Measurements from ENCODE around the gene C1orf210. TPM values are rescaled to one million over a fixed set of nuclear protein-coding genes. Genes with fewer than 3 reads are reported as not detected.
A peak's percentile ranks its signal among the peaks of the same experiment; 100 is the strongest.

Gene C1orf210
- total RNA-seq, 1 donor from 2014 or later: 47.9 TPM

DNA sequence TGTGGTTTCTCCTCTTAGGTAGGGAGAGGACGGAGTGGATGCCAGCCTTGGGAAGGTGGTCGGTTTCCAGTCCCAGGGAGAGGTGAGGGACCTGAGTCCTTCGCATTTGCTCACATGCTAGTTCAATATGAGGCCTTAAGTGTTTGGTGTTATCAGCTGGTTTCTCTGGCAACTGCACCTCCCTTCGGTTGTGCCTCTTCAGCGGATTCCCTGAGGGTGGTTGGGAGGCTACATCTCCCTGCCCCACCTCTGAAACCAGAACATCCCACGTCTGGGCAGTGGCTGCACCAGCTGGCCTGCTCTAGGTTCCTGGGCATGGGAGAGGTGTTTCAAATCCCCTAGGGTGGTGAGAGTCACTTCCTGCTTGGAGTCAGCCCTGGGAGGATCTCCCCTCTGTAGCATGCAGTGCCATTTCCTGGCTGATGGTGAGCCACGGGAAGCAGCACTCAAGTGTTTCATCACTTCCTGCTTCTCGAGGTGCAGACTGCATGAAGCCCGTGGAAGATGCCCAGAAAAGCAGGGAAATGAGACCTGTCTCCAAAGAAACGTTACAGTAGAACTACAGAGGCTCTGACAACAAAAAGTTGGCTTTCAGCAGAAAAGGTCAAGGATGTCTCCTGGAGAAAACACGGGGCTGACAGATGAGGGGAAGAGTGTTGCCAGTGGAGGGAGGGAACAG is 11.1 kb downstream of the C1orf210 start:
- no peak for DNase-seq (ENCODE audit: low spot score)

DNA sequence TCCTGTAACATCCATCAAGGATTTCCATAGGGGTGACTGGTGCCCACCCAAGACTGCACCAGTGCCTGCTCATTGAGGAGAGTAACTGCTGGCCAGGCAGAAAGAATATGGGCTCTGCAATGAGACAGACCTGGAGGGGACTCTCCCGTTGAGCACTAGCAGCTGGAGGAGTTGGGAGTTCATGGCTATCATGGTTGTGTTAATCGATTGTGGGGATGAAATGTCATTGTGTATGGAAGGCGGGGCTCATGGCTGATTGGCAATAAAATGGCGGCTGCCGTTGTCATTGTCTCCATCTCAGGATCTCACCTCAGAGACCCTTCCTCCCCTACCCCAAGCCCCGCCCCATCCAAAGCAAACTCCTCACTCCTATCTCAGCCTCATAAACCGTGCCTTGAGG is 11.7 kb downstream of the C1orf210 start:
- DNase-seq (ENCODE audit: low spot score): no peak

DNA sequence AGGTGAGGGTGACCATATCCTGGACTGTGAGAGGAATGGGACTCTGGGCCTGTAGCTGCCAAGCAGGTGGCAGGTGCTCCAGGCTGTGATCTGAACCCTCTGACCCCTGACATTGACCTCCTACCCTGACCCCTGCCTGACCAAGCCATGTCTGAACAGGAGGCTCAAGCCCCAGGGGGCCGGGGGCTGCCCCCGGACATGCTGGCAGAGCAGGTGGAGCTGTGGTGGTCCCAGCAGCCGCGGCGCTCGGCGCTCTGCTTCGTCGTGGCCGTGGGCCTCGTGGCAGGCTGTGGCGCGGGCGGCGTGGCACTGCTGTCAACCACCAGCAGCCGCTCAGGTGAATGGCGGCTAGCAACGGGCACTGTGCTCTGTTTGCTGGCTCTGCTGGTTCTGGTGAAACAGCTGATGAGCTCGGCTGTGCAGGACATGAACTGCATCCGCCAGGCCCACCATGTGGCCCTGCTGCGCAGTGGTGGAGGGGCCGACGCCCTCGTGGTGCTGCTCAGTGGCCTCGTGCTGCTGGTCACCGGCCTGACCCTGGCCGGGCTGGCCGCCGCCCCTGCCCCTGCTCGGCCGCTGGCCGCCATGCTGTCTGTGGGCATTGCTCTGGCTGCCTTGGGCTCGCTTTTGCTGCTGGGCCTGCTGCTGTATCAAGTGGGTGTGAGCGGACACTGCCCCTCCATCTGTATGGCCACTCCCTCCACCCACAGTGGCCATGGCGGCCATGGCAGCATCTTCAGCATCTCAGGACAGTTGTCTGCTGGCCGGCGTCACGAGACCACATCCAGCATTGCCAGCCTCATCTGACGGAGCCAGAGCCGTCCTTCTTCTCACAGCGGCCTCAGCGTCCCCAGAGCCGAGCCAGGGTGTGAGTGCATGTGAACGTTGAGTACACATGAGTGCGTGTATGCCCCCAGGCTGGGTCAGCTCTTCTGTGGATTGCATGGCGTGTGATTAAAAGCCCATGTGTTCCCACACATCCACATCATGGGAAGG is 12.5 kb downstream of the C1orf210 start:
- no peak for DNase-seq (ENCODE audit: low spot score)

DNA sequence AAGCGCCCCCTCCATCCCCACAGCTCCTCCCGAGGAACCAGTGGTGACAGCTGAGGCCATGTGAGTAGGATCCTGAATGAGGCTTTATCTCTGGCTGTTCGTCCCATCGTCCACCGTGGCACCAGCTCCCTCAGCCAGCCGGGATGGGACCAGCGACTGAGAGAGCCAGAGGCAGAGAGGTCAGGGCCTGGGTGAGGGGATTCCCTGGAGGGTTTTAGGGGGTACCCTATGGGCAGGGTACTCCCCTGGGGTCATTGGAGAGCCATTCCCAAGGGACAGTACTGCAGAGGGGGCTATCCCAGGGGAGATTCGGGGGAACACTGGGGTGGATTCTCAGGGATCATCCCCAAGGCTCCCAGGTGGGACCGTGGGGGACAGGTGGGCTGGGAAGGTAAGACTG is 13.2 kb downstream of the C1orf210 start:
- no peak for DNase-seq (ENCODE audit: low spot score)

DNA sequence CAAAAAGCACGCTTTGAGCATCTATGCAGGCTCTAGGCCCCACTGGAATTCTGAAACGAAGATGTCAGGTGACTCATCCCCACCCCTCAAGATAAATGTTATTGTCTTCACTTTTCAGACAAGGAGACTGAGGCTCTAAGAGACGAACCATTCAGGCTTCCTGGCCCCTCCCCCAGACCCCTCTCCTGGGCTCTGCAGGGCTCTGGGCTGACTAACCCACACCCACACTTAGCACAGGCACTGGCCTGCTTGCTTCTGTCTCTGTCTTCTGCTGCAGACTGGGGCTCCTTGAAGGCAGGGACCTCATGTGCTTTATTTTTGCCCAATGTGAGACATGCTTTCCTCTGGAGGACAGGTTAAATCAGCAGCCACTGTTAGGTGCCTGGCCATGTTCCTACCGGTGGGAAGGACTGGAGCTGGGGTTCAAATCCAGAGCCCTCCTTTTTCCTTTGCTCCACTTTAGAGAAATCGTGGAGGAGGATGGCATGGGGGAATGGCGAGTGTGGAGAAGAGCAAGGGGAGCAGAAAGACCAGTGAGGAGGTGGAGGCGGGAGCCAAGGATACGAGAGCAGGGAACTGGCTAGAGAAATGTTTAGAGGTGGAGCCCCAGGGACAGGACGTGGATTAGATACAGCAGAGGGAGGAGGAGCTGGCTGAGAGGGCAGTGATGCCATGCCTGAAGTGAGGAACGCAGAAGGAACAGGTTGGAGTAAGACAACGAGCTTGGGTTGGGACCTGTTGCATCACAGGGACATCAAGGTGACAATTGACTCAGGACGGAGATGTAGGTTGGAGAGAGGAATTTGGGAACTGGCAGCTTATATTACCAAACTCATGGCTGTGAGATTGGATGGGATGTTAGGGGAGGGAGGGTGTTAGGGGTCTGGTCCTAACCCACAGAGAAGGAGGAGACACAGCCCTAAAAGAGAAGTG is 13.9 kb downstream of the C1orf210 start:
- no peak for DNase-seq (ENCODE audit: low spot score)

DNA sequence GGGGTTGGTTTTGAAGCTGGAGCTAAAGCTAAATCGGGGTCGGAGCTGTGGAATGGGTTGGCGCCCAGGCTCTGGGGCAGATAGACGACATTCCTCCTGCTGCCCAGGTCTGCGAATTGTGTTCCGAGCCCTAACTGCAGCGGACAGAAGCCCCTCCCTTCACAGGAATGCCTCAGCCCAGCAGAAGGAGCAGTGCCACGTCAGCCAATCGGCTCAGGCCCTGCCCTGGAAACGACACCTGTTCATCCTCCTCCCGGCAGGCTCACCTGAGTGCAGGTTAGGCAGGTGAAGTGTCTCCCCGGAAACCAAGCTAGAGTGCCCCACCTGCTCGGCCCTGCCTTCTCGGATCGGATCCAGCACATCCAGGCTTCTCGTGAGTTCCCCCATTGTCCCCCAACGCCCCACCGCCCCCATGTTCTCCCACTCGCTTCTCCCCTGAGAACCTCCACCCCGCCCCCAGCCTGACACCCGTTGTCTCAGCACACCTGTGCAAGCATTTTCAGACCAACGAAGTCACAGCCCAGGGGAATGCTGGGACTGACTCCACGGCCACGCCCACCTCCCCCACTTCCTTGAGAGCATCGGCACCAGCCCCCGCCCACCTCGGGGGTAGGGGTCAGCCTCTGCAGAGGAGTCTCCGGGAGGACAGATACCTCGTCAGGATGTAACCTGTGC is 14.8 kb downstream of the C1orf210 start:
- peak; percentile 91 for DNase-seq (ENCODE audit: low spot score)

DNA sequence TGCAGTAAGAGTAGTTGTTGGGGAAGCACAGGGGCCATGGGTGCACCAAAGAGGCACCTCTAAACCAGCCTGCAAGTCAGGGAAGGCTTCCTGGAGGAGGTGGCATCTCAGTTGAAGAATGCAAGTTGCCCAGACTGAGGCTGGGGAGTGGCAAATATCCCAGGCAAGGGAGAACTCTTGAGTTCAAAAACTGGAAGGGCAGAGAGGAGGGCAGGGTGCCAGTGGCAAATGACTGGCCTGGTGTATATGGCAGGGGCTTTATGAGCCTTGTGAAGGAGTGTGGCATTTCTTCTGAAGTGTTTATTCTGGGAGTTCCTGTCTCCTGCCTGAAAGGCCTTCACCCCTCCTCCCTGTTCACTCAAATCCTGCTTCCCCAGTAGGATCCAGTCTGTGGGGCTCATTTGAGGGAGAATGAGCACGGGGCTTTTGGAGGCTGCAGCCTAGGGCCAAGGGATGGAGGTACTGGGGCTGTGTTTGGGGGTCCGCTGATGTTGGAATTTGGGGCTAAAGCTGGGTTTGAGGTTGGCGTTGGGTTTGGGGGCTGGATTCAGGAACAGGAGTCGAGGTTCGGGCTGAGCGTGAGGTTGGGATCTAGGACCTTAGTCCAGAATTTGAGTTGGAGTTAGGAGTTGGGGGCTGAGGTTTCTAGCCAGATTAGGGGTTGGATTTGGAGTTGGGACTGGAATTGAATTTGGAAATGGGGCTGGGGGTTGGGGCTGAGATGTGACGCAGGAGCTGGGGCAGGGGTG is 15.6 kb downstream of the C1orf210 start, which contains the start of gene TMEM125:
Gene TMEM125, plus strand, starts transcription at position 357 of the 749 bp plus-strand sequence. CDS start 2,740 bp downstream, outside the sequence.
- DNase-seq (ENCODE audit: low spot score): no peak

DNA sequence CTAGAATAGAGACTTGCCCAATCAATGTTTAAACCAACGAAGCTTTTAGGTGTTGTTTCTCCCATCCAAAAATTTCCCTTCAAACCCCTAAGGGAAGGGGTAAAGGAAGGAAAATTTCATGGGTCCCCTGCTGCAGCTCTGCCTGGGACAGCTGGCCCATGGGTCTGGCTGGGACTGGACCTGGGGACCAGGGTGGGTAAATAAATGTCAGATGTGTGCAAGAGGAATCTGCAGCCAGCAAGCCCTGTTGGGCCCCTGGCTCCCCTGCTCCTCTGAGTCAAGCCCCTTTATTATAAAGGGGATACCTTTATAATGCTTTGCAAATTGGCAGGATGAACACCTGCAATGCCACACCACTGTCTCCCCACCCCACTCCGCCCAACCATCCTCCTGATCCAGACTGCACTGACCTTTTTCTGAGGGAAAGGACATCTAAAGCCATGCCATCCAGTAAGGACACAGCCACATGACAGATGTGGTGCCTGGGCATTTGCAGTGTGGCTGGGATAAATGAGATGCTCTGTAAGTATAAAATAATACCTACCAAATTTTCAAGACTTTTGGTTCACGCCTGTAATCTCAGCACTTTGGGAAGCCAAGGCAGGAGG is 17.5 kb downstream of the C1orf210 start:
- DNase-seq (ENCODE audit: low spot score): no peak

DNA sequence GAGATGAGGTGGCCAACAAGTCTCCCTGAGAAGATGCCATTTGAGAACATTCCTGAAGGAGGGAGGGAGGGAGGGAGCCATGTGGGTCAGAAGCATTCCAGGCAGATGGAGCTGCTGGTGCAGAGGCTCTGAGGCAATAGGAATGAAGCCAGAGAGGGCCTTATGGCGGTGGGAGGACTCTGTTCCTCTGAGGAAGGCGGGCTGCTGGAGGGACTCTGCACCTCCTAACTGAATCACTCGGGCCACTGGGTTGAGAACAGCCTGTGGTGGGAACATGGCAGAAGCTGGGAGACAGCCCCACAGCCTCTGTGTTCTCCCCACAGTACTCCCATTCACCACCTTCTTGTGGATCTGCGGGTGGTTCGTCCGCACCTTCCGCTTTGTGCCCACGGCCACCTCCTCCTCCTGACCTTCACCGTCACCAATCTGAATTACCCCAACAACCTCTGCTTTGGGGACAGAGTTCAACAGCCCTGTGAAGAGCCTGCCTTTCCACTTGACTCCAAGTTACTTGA is 18.0 kb downstream of the C1orf210 start:
- no peak for DNase-seq (ENCODE audit: low spot score)

DNA sequence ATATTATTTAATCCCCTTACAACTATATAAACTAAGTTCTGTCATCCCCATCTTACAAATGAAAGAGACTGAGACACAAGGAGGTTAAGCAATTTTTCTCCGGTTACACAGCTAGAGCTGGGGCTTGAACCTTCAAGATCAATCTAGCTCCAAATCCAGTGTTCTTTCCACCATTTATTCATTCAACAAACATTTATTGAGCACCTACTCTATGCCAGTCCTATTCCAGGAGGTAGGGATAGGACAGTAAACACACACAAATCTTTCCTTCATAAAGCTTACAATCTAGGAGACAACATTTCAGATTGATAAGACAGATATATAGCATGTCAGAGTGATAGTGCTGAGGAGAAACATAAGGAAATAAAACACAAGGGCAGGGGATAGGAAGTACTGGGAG is 18.5 kb downstream of the C1orf210 start:
- DNase-seq (ENCODE audit: low spot score): no peak

DNA sequence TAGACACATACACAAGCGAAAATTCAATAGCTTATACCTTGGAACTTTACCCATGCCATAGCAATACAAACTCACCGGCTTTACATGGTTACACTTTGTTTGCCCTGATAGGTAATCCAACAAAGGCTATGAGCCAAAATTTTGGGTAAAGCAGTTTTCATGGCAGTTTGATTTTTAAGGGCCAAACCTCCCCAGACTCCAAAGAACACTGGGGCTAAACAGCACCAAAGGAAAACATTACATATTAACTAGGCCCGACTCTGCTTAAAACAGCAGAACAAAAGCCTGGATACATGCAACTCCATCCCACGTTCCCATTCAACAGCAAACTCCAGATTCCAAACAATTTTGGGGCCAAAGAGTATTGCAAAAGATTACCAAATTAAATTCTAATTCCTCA is 19.9 kb downstream of the C1orf210 start:
- no peak for DNase-seq (ENCODE audit: low spot score)

DNA sequence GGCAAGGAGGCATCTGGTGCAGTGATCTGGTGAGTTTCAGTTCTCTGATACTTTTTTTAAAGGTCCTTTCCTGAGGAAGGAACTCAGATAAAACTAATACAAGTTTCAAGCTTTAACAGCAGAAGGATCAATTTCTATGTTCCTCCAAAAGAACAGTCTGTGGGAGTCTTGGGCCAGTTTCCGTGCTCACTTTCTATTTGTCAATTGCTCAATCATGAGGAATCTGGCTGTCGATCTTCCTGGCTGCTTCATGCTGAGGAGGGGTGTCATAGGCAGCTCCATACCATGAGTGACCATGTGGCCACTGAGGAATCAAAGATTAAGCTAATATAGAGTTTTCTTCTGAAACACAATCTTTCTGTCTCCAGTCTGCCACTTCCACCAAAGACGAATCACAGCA is 27.0 kb downstream of the C1orf210 start:
- DNase-seq (ENCODE audit: low spot score): no peak

DNA sequence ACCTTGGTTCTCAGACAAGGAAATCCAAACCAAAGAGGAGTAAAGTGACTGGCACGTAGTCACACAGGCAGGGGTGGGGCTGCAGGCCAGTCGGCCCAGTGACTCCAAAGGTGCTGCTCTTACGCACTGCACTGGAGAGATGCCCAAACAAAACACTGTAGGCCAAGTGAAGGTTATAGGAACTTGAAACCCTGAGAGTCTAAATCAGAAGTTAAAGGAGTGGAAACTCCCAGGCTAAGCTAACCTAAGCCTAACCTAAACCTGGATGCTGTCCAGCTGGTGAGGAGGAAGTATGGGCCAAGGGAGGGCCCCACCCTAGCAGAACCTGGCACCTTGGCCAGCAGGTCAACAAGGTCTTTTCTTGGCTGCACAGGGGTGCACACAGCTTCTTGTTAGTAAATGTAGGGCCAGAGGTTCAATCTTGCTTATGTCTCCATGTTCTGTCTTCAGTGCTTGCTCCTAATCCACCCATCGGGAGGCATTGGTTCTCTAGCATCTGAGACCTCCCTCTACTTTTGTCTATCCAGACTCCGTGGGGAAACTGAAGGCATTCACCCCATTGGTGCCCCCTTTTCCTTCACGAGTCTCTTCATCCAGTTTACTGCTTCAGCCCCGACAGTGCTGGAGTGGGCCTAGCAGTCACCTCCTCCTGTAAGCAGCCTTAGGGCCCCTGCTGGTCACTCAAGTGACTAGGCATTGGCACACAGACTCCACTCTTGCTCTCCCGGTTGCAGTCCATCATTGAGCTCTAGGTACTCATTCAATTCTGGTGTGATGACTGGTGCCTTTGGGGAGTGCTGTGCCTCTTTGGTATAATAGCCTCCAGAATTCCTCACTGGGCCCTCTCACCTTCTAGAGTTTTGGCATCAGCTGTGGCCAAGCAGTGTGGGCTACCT is 28.5 kb downstream of the C1orf210 start:
- DNase-seq (ENCODE audit: low spot score): peak; percentile 87

DNA sequence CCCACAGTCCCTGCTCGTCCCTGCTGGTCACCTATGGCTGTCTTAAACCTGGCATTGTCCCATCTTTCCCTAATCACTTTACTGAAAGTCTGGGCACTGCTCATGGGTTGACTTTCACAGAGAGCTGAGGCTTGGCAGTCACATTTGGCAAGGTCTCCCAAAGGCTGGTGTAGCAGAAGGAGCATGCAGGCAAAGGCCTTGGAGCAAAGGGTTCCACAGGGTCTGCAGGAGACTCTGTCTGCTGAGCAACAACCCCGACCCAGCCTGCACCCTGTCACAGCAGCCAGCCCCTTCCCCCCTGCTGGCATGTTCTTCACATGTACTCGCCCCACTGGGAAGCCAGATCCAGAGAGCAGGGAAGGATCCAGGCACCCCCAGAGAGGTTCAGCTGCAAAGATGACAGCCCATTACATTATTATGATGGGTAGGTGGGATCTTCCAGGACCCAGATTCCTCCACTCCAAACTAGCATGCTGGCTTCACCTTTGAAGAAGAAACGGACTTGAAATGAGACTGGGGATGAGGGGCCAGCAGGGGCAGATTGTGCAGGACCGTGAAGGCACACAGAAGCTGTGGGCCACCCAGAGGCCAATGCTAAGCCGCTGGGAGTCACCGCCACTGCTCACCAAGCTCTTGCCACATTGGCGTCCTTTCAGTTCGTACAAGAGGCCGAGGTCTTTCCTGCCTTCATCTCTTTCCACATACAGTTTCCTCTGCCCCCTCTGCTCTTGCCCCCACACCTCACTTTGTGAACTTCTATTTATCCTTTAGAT is 29.8 kb downstream of the C1orf210 start:
- no peak for DNase-seq (ENCODE audit: low spot score)

DNA sequence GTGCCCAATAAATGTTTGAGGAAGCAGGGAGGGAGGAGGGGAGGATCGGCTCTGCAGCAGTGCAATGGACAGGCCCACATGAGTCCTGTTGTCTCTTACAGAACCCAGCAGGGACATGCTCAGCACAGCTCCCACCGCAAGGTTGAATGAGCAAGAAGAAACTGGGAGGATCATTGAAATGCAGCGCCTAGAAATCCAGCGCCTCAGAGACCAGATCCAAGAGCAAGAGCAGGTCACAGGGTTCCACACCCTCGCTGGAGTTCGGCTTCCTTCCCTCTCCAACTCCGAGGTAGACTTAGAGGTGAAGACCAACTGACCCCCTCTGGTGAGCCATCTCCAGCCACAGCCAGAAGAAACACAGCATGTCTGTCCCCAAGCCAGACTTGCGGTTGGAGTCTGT is 31.5 kb downstream of the C1orf210 start:
- no peak for DNase-seq (ENCODE audit: low spot score)

DNA sequence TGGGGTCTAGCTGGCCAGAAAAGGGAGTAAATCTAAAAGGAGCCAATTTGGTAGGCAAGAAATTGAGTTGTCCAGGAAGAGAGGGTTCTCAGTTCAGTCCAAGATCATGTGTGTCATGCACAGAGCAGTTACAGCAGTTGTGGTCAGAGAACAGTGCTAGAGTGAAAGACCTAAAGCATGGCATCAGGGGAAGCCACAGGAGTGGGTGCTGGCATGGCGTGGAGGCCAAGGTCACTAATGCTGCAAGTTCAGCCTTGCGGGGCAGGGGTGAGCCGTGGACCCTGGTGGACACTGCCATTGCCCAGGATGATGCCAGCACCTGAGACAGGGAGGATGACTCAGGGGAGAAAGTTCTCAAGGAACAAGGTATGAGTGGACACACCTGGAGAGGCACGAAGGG is 32.2 kb downstream of the C1orf210 start:
- no peak for DNase-seq (ENCODE audit: low spot score)

DNA sequence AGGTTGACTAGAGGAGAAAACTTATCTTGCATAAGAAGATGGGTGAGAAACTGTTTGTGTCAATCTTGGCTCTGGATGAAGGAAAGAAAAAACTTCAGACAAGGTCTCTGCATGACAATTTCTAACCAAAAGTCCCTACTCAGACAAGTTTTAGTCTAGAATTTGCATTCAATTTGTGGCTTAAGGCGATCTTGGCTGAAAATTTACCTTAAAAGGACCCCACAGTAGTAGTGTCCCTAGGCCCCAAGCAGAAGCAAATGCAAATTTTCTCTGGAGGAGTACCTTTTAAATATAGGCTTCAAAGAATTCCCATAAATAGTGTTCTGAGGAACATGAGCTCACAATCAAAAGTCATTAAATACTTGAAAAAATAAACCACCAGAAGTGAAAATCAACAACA is 33.2 kb downstream of the C1orf210 start:
- DNase-seq (ENCODE audit: low spot score): no peak

DNA sequence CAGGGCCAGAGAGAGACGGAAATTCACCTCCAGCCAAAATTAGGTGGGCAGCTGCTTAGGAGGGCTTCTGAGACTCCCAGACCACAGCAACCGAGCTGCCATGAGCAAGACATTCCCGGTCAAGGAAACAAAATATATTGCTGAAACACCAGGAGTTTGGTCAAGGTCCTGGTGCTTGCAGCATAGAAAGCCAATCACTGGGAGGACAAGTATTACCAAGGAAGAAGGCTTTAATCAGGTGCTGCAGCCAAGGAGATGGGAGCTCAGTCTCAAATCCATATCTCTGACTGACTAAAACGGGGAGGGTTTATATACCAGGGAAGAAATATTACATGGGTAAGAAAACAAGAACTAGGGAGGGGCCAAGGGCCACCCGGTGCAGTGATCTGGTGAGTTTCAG is 34.4 kb downstream of the C1orf210 start:
- no peak for DNase-seq (ENCODE audit: low spot score)

All from mucosa of gallbladder (tissue), 1 donor.